Testis (tissue), 3 donors: ENCODE data around the gene SNAP25. TPM values are rescaled to one million over a fixed set of nuclear protein-coding genes. Genes with fewer than 3 reads are reported as not detected.

Experiments
- DNase-seq: peaks from one replicate; pipeline ENCODE4 v3.0.0-alpha.2; 2019
- H3K27ac ChIP-seq, 2 donors: fragments of 200-600 bp; sonication (generic); one replicate each; pipeline ENCODE4 v1.5.1; 2019
- H3K27me3 ChIP-seq: fragments of 200-600 bp; sonication (generic); one replicate; pipeline ENCODE4 v1.5.1; 2019
- H3K36me3 ChIP-seq: fragments of 200-600 bp; sonication (generic); one replicate; pipeline ENCODE4 v1.5.1; 2017; ENCODE audit warnings: low read depth; ENCODE audit errors: missing control alignments
- H3K4me1 ChIP-seq: fragments of 200-600 bp; sonication (generic); one replicate; pipeline ENCODE4 v1.5.1; 2019
- H3K4me3 ChIP-seq, 2 donors: fragments of 200-600 bp; sonication (generic); one replicate each; pipeline ENCODE4 v1.5.1; 2017 to 2019
- H3K9me3 ChIP-seq: fragments of 200-600 bp; sonication (generic); one replicate; pipeline ENCODE4 v1.5.1; 2017
- CTCF ChIP-seq, 3 experiments: fragments of 450-650 bp in 2 of 3; fragments of 200-600 bp in 1 of 3; sonication (generic) in 1 of 3; IDR thresholded peaks; one replicate each; pipeline ENCODE4 v1.5.1; 2016 to 2019; ENCODE audit warnings: antibody characterized with exemption in 3 of 3, mild to moderate bottlenecking in 2 of 3, moderate library complexity in 1 of 3
- POLR2A ChIP-seq: fragments of 450-650 bp; IDR thresholded peaks from one replicate; pipeline ENCODE4 v1.6.1; 2017; ENCODE audit warnings: antibody characterized with exemption, mild to moderate bottlenecking, moderate library complexity
- WGBS, 2 donors: methylation state at CpG; one replicate each; pipeline ENCODE4 v1.1.5; 2018; 5-methylcytosine and 5-hydroxymethylcytosine counted together
- intact Hi-C: fragments of 100-400 bp; cut with DNase I; formaldehyde crosslinking; loops from one replicate; pipeline ENCODE4 v1.15.1; 2023; ENCODE audit warnings: low total_unique reads
- polyA plus RNA-seq: library from polyadenylated mRNA; stranded (reverse); fragments of 350-450 nt; fragmentation: Illumina TruSeq; extraction: RNeasy Lipid Tissue Mini Kit (QIAGEN cat#74804); gene quantifications from one replicate; pipeline ENCODE4 v1.2.3, GENCODE V29; 2014; ENCODE audit warnings: low read depth, low replicate concordance; ENCODE audit not compliant: insufficient read depth
- total RNA-seq, 2 donors: library from RNA; depleted of rRNA; stranded (reverse); fragments of >200 nt; gene quantifications; one replicate each; pipeline ENCODE4 v1.2.3, GENCODE V29; 2016

Gene SNAP25
- total and polyA plus RNA-seq, 3 donors from 2014 or later = 8.0 to 13.7 (median 11.3) TPM

GRCh38 chr20:10276878-10277580, 58.4 kb downstream of the SNAP25 start:
- TF ChIP-seq CTCF (IDR thresholded peaks at IDR 0.05) (no peak), POLR2A (no peak)
- Histone ChIP-seq H3K4me3 (no peak overlapping the region), H3K27ac (no peak overlapping the region), H3K27me3 (no peaks in the 10 kb centered on the region), H3K9me3 (no peaks in the 10 kb centered on the region), H3K36me3 (no peaks in the 10 kb centered on the region), H3K4me1 (no peaks in the 10 kb centered on the region)
- intact Hi-C loops = no loop called here
- no peak for DNase-seq
- whole genome bisulfite sequencing, 2 donors = 66 to 68% methylated on average over 6 of the region's 6 CpGs

DNA sequence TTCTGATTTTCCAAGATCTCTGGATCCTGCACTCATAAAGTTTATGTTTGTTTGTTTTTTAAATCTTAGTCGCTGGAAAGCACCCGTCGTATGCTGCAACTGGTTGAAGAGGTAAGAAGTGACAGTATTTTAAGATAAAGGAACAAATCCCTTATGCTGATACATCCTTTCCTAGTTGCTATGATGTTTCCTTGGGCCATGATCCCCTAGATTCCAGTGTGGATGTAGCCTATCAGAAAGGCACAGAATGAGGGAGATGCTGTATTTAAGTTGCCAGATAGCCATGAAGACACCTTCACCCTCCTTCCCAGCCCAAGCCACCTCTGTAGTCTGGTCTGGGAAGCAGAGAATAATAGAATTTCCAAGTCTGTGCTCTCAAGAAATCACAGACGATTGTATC, 59.0 kb downstream of the SNAP25 start:
- DNase-seq = no peak
- 78 to 87% methylated on average over 4 of the region's 4 CpGs for WGBS, 2 donors
- H3K4me1 ChIP-seq = no peaks in the 10 kb centered on the region
- H3K9me3 ChIP-seq = no peaks in the 10 kb centered on the region
- intact Hi-C loops = no loop called here
- H3K27ac ChIP-seq = no peak overlapping the region
- no peak overlapping the region for H3K4me3 ChIP-seq
- no peaks in the 10 kb centered on the region for H3K27me3 ChIP-seq
- H3K36me3 ChIP-seq = no peaks in the 10 kb centered on the region
- TF ChIP-seq CTCF (IDR thresholded peaks at IDR 0.05) (no peak), POLR2A (no peak)

DNA sequence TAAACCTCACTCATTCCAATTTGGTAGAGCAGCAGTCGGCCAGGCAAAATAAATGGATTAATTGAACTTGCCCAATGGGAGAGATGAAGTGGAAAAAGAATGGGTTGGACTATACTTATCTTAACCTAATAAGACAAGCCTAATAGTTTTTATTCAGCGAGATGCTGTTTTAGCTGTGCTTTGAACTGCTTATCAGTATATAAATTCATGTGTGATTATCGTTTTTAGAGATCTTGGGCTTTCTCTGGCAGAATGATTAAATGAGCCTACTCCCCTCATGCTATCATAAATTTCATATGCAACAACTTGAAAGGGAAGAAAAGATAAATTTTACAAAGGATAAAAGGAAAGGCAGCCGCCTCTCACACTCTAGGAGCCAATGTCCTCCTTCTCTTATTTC, 59.8 kb downstream of the SNAP25 start:
- Histone ChIP-seq H3K27me3 (no peaks in the 10 kb centered on the region), H3K9me3 (no peaks in the 10 kb centered on the region), H3K36me3 (no peaks in the 10 kb centered on the region), H3K27ac (no peak overlapping the region), H3K4me1 (no peaks in the 10 kb centered on the region), H3K4me3 (no peak overlapping the region)
- TF ChIP-seq CTCF (IDR thresholded peaks at IDR 0.05) (no peak), POLR2A (no peak)
- WGBS, 2 donors = 78 to 81% methylated on average over 4 of the region's 4 CpGs
- intact Hi-C loops = no loop called here
- DNase-seq = no peak

- no peak overlapping the region for H3K27ac ChIP-seq
- H3K27me3 ChIP-seq = no peaks in the 10 kb centered on the region
- no peak overlapping the region for H3K4me3 ChIP-seq
- no peaks in the 10 kb centered on the region for H3K4me1 ChIP-seq
- 72 to 85% methylated on average over 5 of the region's 5 CpGs for WGBS, 2 donors
- H3K9me3 ChIP-seq = no peaks in the 10 kb centered on the region
- H3K36me3 ChIP-seq = no peaks in the 10 kb centered on the region
- TF ChIP-seq CTCF (IDR thresholded peaks at IDR 0.05) (no peak), POLR2A (no peak)
- intact Hi-C loops = no loop called here
- no peak for DNase-seq
These were observed 61.6 kb downstream of the SNAP25 start for GRCh38 chr20:10280018-10280908.
